ENCODE data around the gene MYRF. TPM values are rescaled to one million over a fixed set of nuclear protein-coding genes. Genes with fewer than 3 reads are reported as not detected.

Gene MYRF
- total RNA-seq, 1 experiment from 2014 or later = 1.0 TPM

- DNase-seq (ENCODE audit: low spot score) = no peak
These were observed 40.8 kb downstream of the MYRF start for GRCh38 chr11:61793083-61793828.

DNA sequence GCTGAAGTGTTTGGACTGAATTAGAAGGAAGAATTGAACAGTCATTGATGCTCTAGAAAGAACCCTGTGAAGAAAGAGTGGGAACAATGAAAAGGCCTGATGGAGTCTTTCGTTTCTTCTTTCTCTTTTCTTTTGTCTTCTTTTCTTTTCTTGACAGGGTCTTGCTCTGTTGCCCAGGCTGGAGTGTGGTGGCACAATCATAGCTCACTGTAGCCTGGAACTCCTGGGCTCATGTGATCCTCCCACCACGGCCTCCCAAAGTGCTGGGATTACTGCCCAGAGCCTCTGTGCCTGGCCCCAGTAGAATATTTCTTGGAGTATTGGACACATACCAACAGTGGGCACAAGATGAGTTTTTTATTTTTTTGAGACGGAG lies 41.4 kb downstream of the MYRF start:
- no peak for DNase-seq (ENCODE audit: low spot score)

- DNase-seq (ENCODE audit: low spot score) = no peak
These were observed 42.1 kb downstream of the MYRF start for GRCh38 chr11:61794579-61794978.

DNA sequence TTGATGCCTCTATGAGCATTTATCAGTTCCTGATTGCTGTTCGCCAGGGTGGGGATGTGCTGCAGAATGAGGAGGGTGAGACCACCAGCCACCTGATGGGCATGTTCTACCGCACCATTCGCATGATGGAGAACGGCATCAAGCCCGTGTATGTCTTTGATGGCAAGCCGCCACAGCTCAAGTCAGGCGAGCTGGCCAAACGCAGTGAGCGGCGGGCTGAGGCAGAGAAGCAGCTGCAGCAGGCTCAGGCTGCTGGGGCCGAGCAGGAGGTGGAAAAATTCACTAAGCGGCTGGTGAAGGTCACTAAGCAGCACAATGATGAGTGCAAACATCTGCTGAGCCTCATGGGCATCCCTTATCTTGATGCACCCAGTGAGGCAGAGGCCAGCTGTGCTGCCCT lies 43.0 kb downstream of the MYRF start:
- DNase-seq (ENCODE audit: low spot score) = no peak

DNA sequence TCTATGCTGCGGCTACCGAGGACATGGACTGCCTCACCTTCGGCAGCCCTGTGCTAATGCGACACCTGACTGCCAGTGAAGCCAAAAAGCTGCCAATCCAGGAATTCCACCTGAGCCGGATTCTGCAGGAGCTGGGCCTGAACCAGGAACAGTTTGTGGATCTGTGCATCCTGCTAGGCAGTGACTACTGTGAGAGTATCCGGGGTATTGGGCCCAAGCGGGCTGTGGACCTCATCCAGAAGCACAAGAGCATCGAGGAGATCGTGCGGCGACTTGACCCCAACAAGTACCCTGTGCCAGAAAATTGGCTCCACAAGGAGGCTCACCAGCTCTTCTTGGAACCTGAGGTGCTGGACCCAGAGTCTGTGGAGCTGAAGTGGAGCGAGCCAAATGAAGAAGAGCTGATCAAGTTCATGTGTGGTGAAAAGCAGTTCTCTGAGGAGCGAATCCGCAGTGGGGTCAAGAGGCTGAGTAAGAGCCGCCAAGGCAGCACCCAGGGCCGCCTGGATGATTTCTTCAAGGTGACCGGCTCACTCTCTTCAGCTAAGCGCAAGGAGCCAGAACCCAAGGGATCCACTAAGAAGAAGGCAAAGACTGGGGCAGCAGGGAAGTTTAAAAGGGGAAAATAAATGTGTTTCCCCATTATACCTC lies 43.6 kb downstream of the MYRF start:
- no peak for DNase-seq (ENCODE audit: low spot score)

GRCh38 chr11:61797263-61797944 lies 45.0 kb downstream of the MYRF start:
- DNase-seq (ENCODE audit: low spot score) = peak; percentile 80

- DNase-seq (ENCODE audit: low spot score) = no peak
These were observed 47.3 kb downstream of the MYRF start for GRCh38 chr11:61799665-61800284.

GRCh38 chr11:61800331-61801281 lies 48.2 kb downstream of the MYRF start:
- no peak for DNase-seq (ENCODE audit: low spot score)

GRCh38 chr11:61802605-61803004 lies 50.2 kb downstream of the MYRF start:
- no peak for DNase-seq (ENCODE audit: low spot score)

GRCh38 chr11:61803889-61804647 lies 51.6 kb downstream of the MYRF start:
- no peak for DNase-seq (ENCODE audit: low spot score)

- DNase-seq (ENCODE audit: low spot score) = no peak
These were observed 52.7 kb downstream of the MYRF start for GRCh38 chr11:61805146-61805545.

DNA sequence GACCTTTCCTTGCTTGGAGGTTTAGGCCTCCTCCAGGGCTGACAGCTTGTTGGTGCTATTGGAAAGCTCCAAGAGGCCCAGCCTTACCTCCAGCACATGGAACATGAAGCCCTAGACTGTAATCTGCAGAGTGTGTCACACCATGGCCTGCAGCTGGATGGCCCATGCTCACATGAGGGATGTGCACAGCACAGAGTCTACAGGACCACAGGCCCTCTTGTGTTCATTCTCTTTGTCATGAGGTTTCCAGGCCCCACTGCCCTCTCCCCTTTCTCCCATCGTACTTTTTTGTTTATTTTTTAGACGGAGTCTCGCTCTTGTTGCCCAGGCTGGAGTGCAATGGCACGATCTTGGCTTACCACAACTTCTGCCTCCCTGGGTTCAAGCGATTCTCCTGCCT lies 54.3 kb downstream of the MYRF start:
- DNase-seq (ENCODE audit: low spot score) = no peak

DNA sequence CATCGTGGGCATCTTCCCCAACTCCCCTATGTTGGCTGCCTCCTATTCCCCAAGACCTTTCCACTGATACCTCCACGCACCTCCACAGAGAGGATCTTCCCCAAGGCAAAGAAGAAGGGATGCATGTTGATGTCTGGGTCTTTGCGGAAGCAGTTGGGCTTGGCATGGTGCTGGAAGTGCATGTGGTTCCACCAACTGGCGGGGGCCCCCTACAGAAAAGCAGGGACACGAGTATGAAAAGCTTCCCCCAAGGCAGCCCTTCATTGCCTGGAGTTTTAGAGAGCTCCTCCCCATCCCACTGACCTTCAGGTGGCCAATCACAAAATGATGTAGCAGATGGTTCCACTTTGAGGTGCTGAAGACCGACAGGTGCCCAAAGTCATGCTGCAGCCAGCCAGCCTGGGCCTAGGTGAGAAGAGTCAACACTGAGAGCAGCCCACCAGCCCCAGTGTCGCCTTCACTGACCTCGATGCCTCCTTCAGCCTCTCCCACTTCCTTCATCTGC lies 58.3 kb downstream of the MYRF start:
- DNase-seq (ENCODE audit: low spot score) = no peak

GRCh38 chr11:61811831-61812230 lies 59.4 kb downstream of the MYRF start:
- DNase-seq (ENCODE audit: low spot score) = no peak

- no peak for DNase-seq (ENCODE audit: low spot score)
These were observed 60.4 kb downstream of the MYRF start for GRCh38 chr11:61812736-61813411.

DNA sequence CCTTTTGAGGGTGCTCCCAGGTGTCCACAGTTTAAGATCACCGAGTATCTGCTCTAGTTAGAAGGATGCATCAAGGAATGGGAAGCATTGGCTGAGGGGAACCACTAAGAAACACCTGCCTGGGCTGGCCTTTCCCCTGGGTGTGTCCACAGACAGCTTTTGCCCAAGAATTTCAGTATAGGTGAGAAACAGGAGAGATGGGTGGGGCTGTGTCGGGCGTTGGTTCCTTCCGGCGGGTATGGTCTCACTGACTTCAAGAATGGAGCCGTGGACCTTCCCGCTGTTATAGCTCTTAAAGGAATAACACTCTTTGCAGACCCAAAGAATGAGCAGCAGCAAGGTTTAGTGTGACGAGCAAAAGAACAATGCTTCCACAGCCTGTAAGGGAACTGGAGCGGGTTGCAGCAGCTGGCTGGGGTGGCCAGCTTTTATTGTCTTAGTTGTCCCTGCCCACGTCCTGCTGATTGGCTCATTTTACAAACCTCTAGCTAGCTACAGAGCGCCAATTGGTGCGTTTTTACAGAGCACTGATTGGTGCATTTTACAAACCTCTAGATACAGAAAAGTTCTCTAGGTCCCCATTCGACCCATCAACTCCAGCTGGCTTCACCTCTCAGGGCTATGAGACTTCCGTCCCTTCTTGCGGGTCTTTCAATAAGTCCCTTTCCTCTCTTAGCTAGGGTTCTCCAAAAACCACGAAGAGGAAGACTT lies 62.0 kb downstream of the MYRF start:
- no peak for DNase-seq (ENCODE audit: low spot score)

DNA sequence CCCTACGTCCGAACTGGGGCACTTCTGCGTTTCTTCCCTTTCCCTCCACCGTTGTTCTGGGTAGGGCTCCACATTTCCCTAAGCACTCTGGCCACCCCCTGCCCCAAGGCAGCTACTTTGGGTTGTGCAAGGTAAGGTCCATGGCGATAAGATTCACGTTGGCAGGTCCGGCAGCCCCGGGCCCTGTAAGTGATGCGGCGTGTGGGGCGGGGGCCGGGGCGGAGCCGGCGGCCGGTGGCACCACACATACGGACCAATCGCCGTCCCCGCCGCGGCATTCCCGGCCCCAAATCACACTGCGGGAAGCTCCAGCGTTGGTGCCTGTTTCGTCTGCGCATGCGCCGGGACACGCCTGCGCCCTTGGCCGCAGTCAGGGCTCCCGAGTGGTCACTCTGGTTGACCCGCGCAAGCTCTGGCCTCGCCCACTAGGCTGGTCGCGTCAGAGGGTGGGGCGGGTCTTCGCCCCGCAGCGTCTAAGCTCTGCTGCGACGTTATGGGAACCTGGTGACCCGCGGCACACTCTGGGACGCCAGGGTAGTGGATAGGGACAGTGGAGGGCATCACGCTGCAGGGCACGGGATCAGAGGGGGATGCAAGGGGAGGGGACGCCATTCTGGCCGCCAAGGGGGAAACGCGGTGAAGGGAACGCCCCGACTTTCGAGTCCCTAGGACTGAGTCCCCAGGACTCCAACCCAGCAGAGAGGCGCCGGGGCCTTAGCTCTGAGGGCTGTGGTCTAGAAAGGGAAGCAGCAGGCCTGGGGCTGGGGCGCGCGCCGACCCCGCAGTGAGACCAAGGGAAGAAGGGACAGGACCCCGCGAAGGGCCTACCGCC lies 62.7 kb downstream of the MYRF start:
- peak; percentile 78 for DNase-seq (ENCODE audit: low spot score)

All from H4 (cell line).